Measurements from ENCODE around the gene SEC24B.

GRCh38 chr4:109435635-109436034, 2.0 kb downstream of the SEC24B start:
- no peak for TF ChIP-seq POLR2AphosphoS5 (IDR thresholded peaks at IDR 0.05; ENCODE audit: borderline replicate concordance, low read depth, low read length)
- no peak for TF ChIP-seq EZH2 (IDR thresholded peaks at IDR 0.05)
- TF ChIP-seq FOXP2 (optimal IDR thresholded peaks at IDR 0.05; ENCODE audit: control extremely low read depth, extremely low read length, insufficient read depth): no peak
